Esophagus squamous epithelium (tissue), 4 donors: ENCODE results near the gene BAIAP2.

Experiments
- CTCF ChIP-seq, 6 experiments: fragments of 450-650 bp in 4 of 6; fragments of 200-600 bp in 2 of 6; sonication (generic) in 2 of 6; IDR thresholded peaks; one replicate each; pipeline ENCODE4 v1.5.1; 2016 to 2019; ENCODE audit warnings: antibody characterized with exemption in 6 of 6, mild to moderate bottlenecking in 4 of 6, moderate library complexity in 4 of 6
- POLR2A ChIP-seq, 4 donors: fragments of 450-650 bp; IDR thresholded peaks; one replicate each; pipeline ENCODE4 v1.6.1; 2017; ENCODE audit warnings: antibody characterized with exemption in 4 of 4, mild to moderate bottlenecking in 4 of 4, moderate library complexity in 3 of 4

GRCh38 chr17:81166033-81166492 lies 131.1 kb downstream of the BAIAP2 start, which contains the start of gene AATK:
- TF ChIP-seq POLR2A (IDR thresholded peaks at IDR 0.05) (no peak), CTCF (IDR thresholded peaks at IDR 0.05) (no peak)
